Stimulated activated CD8-positive, alpha-beta memory T cell treated with anti-CD3 and anti-CD28 coated beads, Interleukin-15, amount 100 ng/mL, for 24 hours (primary cell): Measurements from ENCODE around the gene NUDT11.
"Not testable (repeated sequence)": the region's sequence is repeated elsewhere in the genome, so short reads cannot be mapped to it uniquely, and the experiment has no call there.

ENCODE experiments used
- DNase-seq: peaks from one replicate; pipeline ENCODE4 v3.0.0-alpha.2; 2020; ENCODE audit warnings: low read depth

The NUDT11 gene

GRCh38 chrX:51496501-51497291, at the start of gene NUDT11:
Gene NUDT11, minus strand, starts transcription at chrX:51496592. Its CDS starts 148 bp downstream, at chrX:51496444.
- DNase-seq, result peak; percentile 6

GRCh38 chrX:51520393-51520792, 24.0 kb upstream of the NUDT11 start:
- no peak for DNase-seq

- DNase-seq, result not testable (repeated sequence)
Measured at GRCh38 chrX:51519131-51519530, 22.7 kb upstream of the NUDT11 start.

GRCh38 chrX:51507551-51507950, 11.2 kb upstream of the NUDT11 start:
- no peak for DNase-seq

GRCh38 chrX:51495701-51496488, 497 bp downstream of the NUDT11 start:
- not testable (repeated sequence) for DNase-seq

- DNase-seq, result no peak
Measured at GRCh38 chrX:51494409-51494808, 2.0 kb downstream of the NUDT11 start.

GRCh38 chrX:51487960-51488267, 8.5 kb downstream of the NUDT11 start:
- no peak for DNase-seq

GRCh38 chrX:51484616-51485015, 11.8 kb downstream of the NUDT11 start:
- DNase-seq, result no peak

GRCh38 chrX:51482411-51482810, 14.0 kb downstream of the NUDT11 start:
- DNase-seq, result not testable (repeated sequence)

- no peak for DNase-seq
Measured at GRCh38 chrX:51476930-51477329, 19.5 kb downstream of the NUDT11 start.

GRCh38 chrX:51463322-51463721, 33.1 kb downstream of the NUDT11 start:
- no peak for DNase-seq

- no peak for DNase-seq
Measured at GRCh38 chrX:51461053-51462044, 35.0 kb downstream of the NUDT11 start.

- no peak for DNase-seq
Measured at GRCh38 chrX:51459125-51459524, 37.3 kb downstream of the NUDT11 start.

GRCh38 chrX:51456814-51457213, 39.6 kb downstream of the NUDT11 start:
- DNase-seq, result no peak

- DNase-seq, result no peak
Measured at GRCh38 chrX:51456246-51456645, 40.1 kb downstream of the NUDT11 start.

- DNase-seq, result no peak
Measured at GRCh38 chrX:51440365-51440764, 56.0 kb downstream of the NUDT11 start.
